KMS-11 (cell line): ENCODE measurements around the gene ARID4A.

ENCODE experiments used
- H2AFZ ChIP-seq: fragments of 200-600 bp; sonication (generic); 2 replicates; pipeline ENCODE4 v1.6.1; 2016; ENCODE audit warnings: antibody characterized with exemption, mixed run types, low read depth
- H3K27ac ChIP-seq: fragments of 200-600 bp; sonication (generic); 2 replicates; pipeline ENCODE4 v1.6.1; 2016; ENCODE audit warnings: mild to moderate bottlenecking, mixed run types
- H3K27me3 ChIP-seq: fragments of 200-600 bp; sonication (generic); 2 replicates; pipeline ENCODE4 v1.6.1; 2017; ENCODE audit warnings: mild to moderate bottlenecking, low read depth, mixed run types, moderate library complexity; ENCODE audit not compliant: insufficient read depth
- H3K36me3 ChIP-seq: fragments of 200-600 bp; sonication (generic); 2 replicates; pipeline ENCODE4 v1.6.1; 2017; ENCODE audit warnings: mild to moderate bottlenecking, mixed run types; ENCODE audit not compliant: insufficient read depth
- H3K4me1 ChIP-seq: fragments of 200-600 bp; sonication (generic); 2 replicates; pipeline ENCODE4 v1.6.1; 2016; ENCODE audit warnings: mild to moderate bottlenecking, low read depth, mixed run types; ENCODE audit not compliant: poor library complexity, severe bottlenecking
- H3K4me2 ChIP-seq: fragments of 200-600 bp; sonication (generic); 2 replicates; pipeline ENCODE4 v1.7.0; 2016; ENCODE audit warnings: mild to moderate bottlenecking, mixed run types
- H3K4me3 ChIP-seq: fragments of 200-600 bp; sonication (generic); IDR thresholded peaks from 2 replicates; pipeline ENCODE4 v1.6.1; 2017; ENCODE audit warnings: low read depth, low read length, mixed read lengths; ENCODE audit not compliant: insufficient read depth
- H3K79me2 ChIP-seq: fragments of 200-600 bp; sonication (generic); 2 replicates; pipeline ENCODE4 v1.6.1; 2016; ENCODE audit warnings: low read depth, mixed run types; ENCODE audit not compliant: insufficient read depth
- H3K9ac ChIP-seq: fragments of 200-600 bp; sonication (generic); 2 replicates; pipeline ENCODE4 v1.6.1; 2016; ENCODE audit warnings: mild to moderate bottlenecking, mixed run types
- H4K20me1 ChIP-seq: fragments of 200-600 bp; sonication (generic); 2 replicates; pipeline ENCODE4 v1.6.1; 2016; ENCODE audit warnings: mild to moderate bottlenecking, mixed run types; ENCODE audit not compliant: insufficient read depth
- CTCF ChIP-seq: fragments of 200-600 bp; sonication (generic); conservative IDR thresholded peaks from 2 replicates; pipeline ENCODE4 v1.6.1; 2017; ENCODE audit warnings: low read depth, mild to moderate bottlenecking, antibody characterized with exemption, low read length, moderate library complexity, mixed read lengths

The ARID4A gene

GRCh38 chr14:58275527-58276190, 22.7 kb upstream of the ARID4A start:
- Histone ChIP-seq H3K27me3 (no peaks in the 10 kb centered on the region), H3K27ac (no peak overlapping the region; the same call in 1 of the 2 replicates), H4K20me1 (0 out of 2 replicates have a peak, but pooled peaks cover 8% of the 10 kb centered on the region), H3K36me3 (no peaks in the 10 kb centered on the region), H2AFZ (no peak overlapping the region), H3K4me3 (no peak overlapping the region), H3K79me2 (peaks cover 8% of the 10 kb centered on the region; the same call in 1 of the 2 replicates), H3K4me1 (peaks cover 8% of the 10 kb centered on the region), H3K9ac (no peak overlapping the region), H3K4me2 (no peak overlapping the region)
- no peak for TF ChIP-seq CTCF

GRCh38 chr14:58276208-58276607, 22.1 kb upstream of the ARID4A start:
- Histone ChIP-seq H3K36me3 (no peaks in the 10 kb centered on the region), H4K20me1 (0 out of 2 replicates have a peak, but pooled peaks cover 8% of the 10 kb centered on the region), H3K27me3 (no peaks in the 10 kb centered on the region), H3K4me1 (peaks cover 4% of the 10 kb centered on the region), H3K9ac (no peak overlapping the region), H2AFZ (no peak overlapping the region), H3K4me3 (no peak overlapping the region), H3K79me2 (peaks cover 8% of the 10 kb centered on the region; the same call in 1 of the 2 replicates), H3K4me2 (no peak overlapping the region), H3K27ac (no peak overlapping the region)
- no peak for TF ChIP-seq CTCF

- H3K4me1 ChIP-seq, result peaks cover 4% of the 10 kb centered on the region
- H3K9ac ChIP-seq, result no peak overlapping the region
- no peak overlapping the region for H3K4me3 ChIP-seq
- H3K27ac ChIP-seq, result no peak overlapping the region
- H3K27me3 ChIP-seq, result no peaks in the 10 kb centered on the region
- H3K4me2 ChIP-seq, result no peak overlapping the region
- H3K36me3 ChIP-seq, result no peaks in the 10 kb centered on the region
- 0 out of 2 replicates have a peak, but pooled peaks cover 8% of the 10 kb centered on the region for H4K20me1 ChIP-seq
- no peak overlapping the region for H2AFZ ChIP-seq
- H3K79me2 ChIP-seq, result peaks cover 8% of the 10 kb centered on the region; the same call in 1 of the 2 replicates
- TF ChIP-seq CTCF, result no peak
Observed at GRCh38 chr14:58278177-58278576, 20.2 kb upstream of the ARID4A start.

- no peak overlapping the region for H3K27ac ChIP-seq
- no peak overlapping the region for H2AFZ ChIP-seq
- H3K4me3 ChIP-seq, result no peak overlapping the region
- no peak for TF ChIP-seq CTCF
- H3K27me3 ChIP-seq, result no peaks in the 10 kb centered on the region
- no peaks in the 10 kb centered on the region for H3K36me3 ChIP-seq
- peaks cover 4% of the 10 kb centered on the region for H3K4me1 ChIP-seq
- 0 out of 2 replicates have a peak, but pooled peaks cover 6% of the 10 kb centered on the region for H4K20me1 ChIP-seq
- no peak overlapping the region for H3K4me2 ChIP-seq
- H3K9ac ChIP-seq, result no peak overlapping the region
- peaks cover 14% of the 10 kb centered on the region; the same call in 1 of the 2 replicates for H3K79me2 ChIP-seq
Observed at GRCh38 chr14:58280954-58281787, 17.2 kb upstream of the ARID4A start.
